DOHH2 (cell line): ENCODE measurements around the gene FZD1.

Source experiments
- H3F3A ChIP-seq: fragments of 200-600 bp; sonication (generic), shearing (Covaris generic); 2 replicates; pipeline ENCODE4 v1.6.0; 2016; ENCODE audit warnings: antibody characterized with exemption, mild to moderate bottlenecking; ENCODE audit not compliant: control insufficient read depth, insufficient read depth
- H3K27ac ChIP-seq: fragments of 200-600 bp; sonication (generic); 2 replicates; pipeline ENCODE4 v1.5.1; 2014; ENCODE audit warnings: low read depth, mild to moderate bottlenecking, low read length, moderate library complexity
- H3K27me3 ChIP-seq: fragments of 200-600 bp; sonication (generic); 2 replicates; pipeline ENCODE4 v1.6.1; 2014; ENCODE audit warnings: mild to moderate bottlenecking, low read length, mixed read lengths; ENCODE audit not compliant: control insufficient read depth
- H3K36me3 ChIP-seq: fragments of 200-600 bp; sonication (generic); 2 replicates; pipeline ENCODE4 v1.6.1; 2014; ENCODE audit warnings: mild to moderate bottlenecking, low read length, moderate library complexity, mixed read lengths; ENCODE audit not compliant: control insufficient read depth
- H3K4me1 ChIP-seq: fragments of 200-600 bp; sonication (generic); 2 replicates; pipeline ENCODE4 v1.6.1; 2014; ENCODE audit warnings: mild to moderate bottlenecking, low read length, mixed read lengths; ENCODE audit not compliant: control insufficient read depth
- H3K4me2 ChIP-seq: fragments of 200-600 bp; sonication (generic); 2 replicates; pipeline ENCODE4 v1.6.0; 2014; ENCODE audit warnings: mild to moderate bottlenecking, low read length, moderate library complexity
- H3K4me3 ChIP-seq: fragments of 200-600 bp; sonication (generic); 2 replicates; pipeline ENCODE4 v1.5.1; 2014; ENCODE audit warnings: mild to moderate bottlenecking, low read length, mixed read lengths
- H3K79me2 ChIP-seq: fragments of 200-600 bp; sonication (generic); 2 replicates; pipeline ENCODE4 v1.6.1; 2014; ENCODE audit warnings: mild to moderate bottlenecking, low read length, mixed read lengths; ENCODE audit not compliant: control insufficient read depth
- H3K9me2 ChIP-seq: fragments of 200-600 bp; sonication (generic); replicated peaks from 2 replicates; pipeline ENCODE4 v1.6.1; 2014; ENCODE audit warnings: mild to moderate bottlenecking, low read length, mixed read lengths; ENCODE audit not compliant: control insufficient read depth
- H3K9me3 ChIP-seq: fragments of 200-600 bp; sonication (generic); 2 replicates; pipeline ENCODE4 v1.6.1; 2014; ENCODE audit warnings: antibody characterized with exemption, low read length, mixed read lengths; ENCODE audit not compliant: control insufficient read depth, insufficient read depth
- H4K20me1 ChIP-seq: fragments of 200-600 bp; sonication (generic); 2 replicates; pipeline ENCODE4 v1.6.0; 2014; ENCODE audit warnings: low read depth, mild to moderate bottlenecking, antibody characterized with exemption, low read length, moderate library complexity; ENCODE audit not compliant: control insufficient read depth, insufficient read depth
- CTCF ChIP-seq: fragments of 200-600 bp; sonication (generic); IDR thresholded peaks from one replicate; pipeline ENCODE4 v1.5.1; 2014; ENCODE audit warnings: antibody characterized with exemption, mild to moderate bottlenecking, low read depth, low read length; ENCODE audit not compliant: poor library complexity, severe bottlenecking
- EZH2phosphoT487 ChIP-seq: fragments of 200-600 bp; sonication (generic); IDR thresholded peaks from 2 replicates; pipeline ENCODE4 v1.6.1; 2017; ENCODE audit warnings: borderline replicate concordance, mild to moderate bottlenecking, antibody characterized with exemption, low read length, moderate library complexity, mixed read lengths

The FZD1 gene

GRCh38 chr7:91280604-91281003 lies 16.4 kb downstream of the FZD1 start:
- no peak overlapping the region for H3K4me3 ChIP-seq
- no peaks in the 10 kb centered on the region for H3K79me2 ChIP-seq
- no peaks in the 10 kb centered on the region for H4K20me1 ChIP-seq
- H3F3A ChIP-seq, result no peaks in the 10 kb centered on the region
- H3K27ac ChIP-seq, result no peak overlapping the region
- no peaks in the 10 kb centered on the region for H3K9me2 ChIP-seq
- H3K36me3 ChIP-seq, result no peaks in the 10 kb centered on the region
- no peaks in the 10 kb centered on the region for H3K9me3 ChIP-seq
- H3K4me1 ChIP-seq, result no peaks in the 10 kb centered on the region
- TF ChIP-seq CTCF, result no peak
- no peak for TF ChIP-seq EZH2phosphoT487
- no peak overlapping the region for H3K4me2 ChIP-seq
- H3K27me3 ChIP-seq, result peaks cover 2% of the 10 kb centered on the region; the same call in 1 of the 2 replicates

GRCh38 chr7:91285696-91286355 lies 21.6 kb downstream of the FZD1 start:
- no peak for TF ChIP-seq CTCF
- no peak for TF ChIP-seq EZH2phosphoT487
- no peak overlapping the region for H3K4me3 ChIP-seq
- no peak overlapping the region for H3K4me2 ChIP-seq
- H3K9me2 ChIP-seq, result no peaks in the 10 kb centered on the region
- H3F3A ChIP-seq, result no peaks in the 10 kb centered on the region
- no peaks in the 10 kb centered on the region for H3K27me3 ChIP-seq
- H3K79me2 ChIP-seq, result no peaks in the 10 kb centered on the region
- H3K9me3 ChIP-seq, result no peaks in the 10 kb centered on the region
- no peak overlapping the region for H3K27ac ChIP-seq
- no peaks in the 10 kb centered on the region for H3K36me3 ChIP-seq
- H3K4me1 ChIP-seq, result no peaks in the 10 kb centered on the region
- H4K20me1 ChIP-seq, result no peaks in the 10 kb centered on the region

- TF ChIP-seq EZH2phosphoT487, result no peak
- TF ChIP-seq CTCF, result no peak
- Histone ChIP-seq H3K4me1 (no peaks in the 10 kb centered on the region), H3K27me3 (no peaks in the 10 kb centered on the region), H3K9me3 (no peaks in the 10 kb centered on the region), H3K4me3 (no peak overlapping the region), H3K79me2 (no peaks in the 10 kb centered on the region), H3K27ac (no peak overlapping the region), H3K9me2 (no peaks in the 10 kb centered on the region), H4K20me1 (no peaks in the 10 kb centered on the region), H3K4me2 (no peak overlapping the region), H3K36me3 (no peaks in the 10 kb centered on the region), H3F3A (no peaks in the 10 kb centered on the region)
These were observed 22.2 kb downstream of the FZD1 start for GRCh38 chr7:91286432-91286831.
